Hepatocyte (in vitro differentiated cells): ENCODE measurements around the gene CEP250. TPM values are rescaled to one million over a fixed set of nuclear protein-coding genes. Genes with fewer than 3 reads are reported as not detected.

Experiments used
- DNase-seq: peaks from one replicate; pipeline ENCODE4 v3.0.0-alpha.2; 2016; ENCODE audit warnings: low spot score
- H2AFZ ChIP-seq: fragments of 200-600 bp; sonication (generic); 2 replicates; pipeline ENCODE4 v1.6.0; 2016; ENCODE audit warnings: antibody characterized with exemption, mild to moderate bottlenecking
- H3K27ac ChIP-seq: fragments of 200-600 bp; sonication (generic); 2 replicates; pipeline ENCODE4 v1.5.1; 2016; ENCODE audit warnings: mild to moderate bottlenecking
- H3K27me3 ChIP-seq: fragments of 200-600 bp; sonication (generic); 2 replicates; pipeline ENCODE4 v1.6.1; 2016
- H3K36me3 ChIP-seq: fragments of 200-600 bp; sonication (generic); replicated peaks from 2 replicates; pipeline ENCODE4 v1.5.1; 2016; ENCODE audit warnings: low read depth; ENCODE audit not compliant: insufficient read depth
- H3K4me1 ChIP-seq: fragments of 200-600 bp; sonication (generic); 2 replicates; pipeline ENCODE4 v1.5.1; 2016; ENCODE audit warnings: mild to moderate bottlenecking, moderate library complexity; ENCODE audit not compliant: insufficient read depth
- H3K4me2 ChIP-seq: fragments of 200-600 bp; sonication (generic); 2 replicates; pipeline ENCODE4 v1.6.0; 2016
- H3K4me3 ChIP-seq: fragments of 200-600 bp; sonication (generic); 2 replicates; pipeline ENCODE4 v1.5.1; 2016; ENCODE audit warnings: mild to moderate bottlenecking
- H3K79me2 ChIP-seq: fragments of 200-600 bp; sonication (generic); 2 replicates; pipeline ENCODE4 v1.6.0; 2017; ENCODE audit warnings: mild to moderate bottlenecking
- H3K9me2 ChIP-seq: fragments of 200-600 bp; sonication (generic); replicated peaks from 2 replicates; pipeline ENCODE4 v1.6.0; 2017; ENCODE audit warnings: mild to moderate bottlenecking; ENCODE audit not compliant: insufficient read depth
- H3K9me3 ChIP-seq: fragments of 200-600 bp; sonication (generic); 2 replicates; pipeline ENCODE4 v1.5.1; 2016; ENCODE audit warnings: low read depth, mild to moderate bottlenecking
- H4K20me1 ChIP-seq: fragments of 200-600 bp; sonication (generic); 2 replicates; pipeline ENCODE4 v1.6.0; 2016; ENCODE audit warnings: mild to moderate bottlenecking; ENCODE audit not compliant: insufficient read depth, poor library complexity, severe bottlenecking
- EZH2 ChIP-seq: fragments of 200-600 bp; sonication (generic); IDR thresholded peaks from 2 replicates; pipeline ENCODE4 v1.6.1; 2016; ENCODE audit warnings: antibody characterized with exemption, mild to moderate bottlenecking, borderline replicate concordance
- EZH2phosphoT487 ChIP-seq: fragments of 200-600 bp; sonication (generic); IDR thresholded peaks from one replicate; pipeline ENCODE4 v1.6.1; 2018; ENCODE audit warnings: antibody characterized with exemption, mild to moderate bottlenecking, low read depth, moderate library complexity; ENCODE audit not compliant: unreplicated experiment, severe bottlenecking
- WGBS: methylation state at CpG from one replicate; pipeline ENCODE4 v1.1.6; 2016; ENCODE audit warnings: low lambda C conversion rate; ENCODE audit errors: missing lambda C conversion rate; 5-methylcytosine and 5-hydroxymethylcytosine counted together
- polyA plus RNA-seq: library from polyadenylated mRNA; unstranded; fragments of >200 nt; fragmentation: Nextera tagmentation; extraction: Ambion mirVana; gene quantifications from 2 replicates; pipeline ENCODE4 v1.2.1, GENCODE V29; 2016
- total RNA-seq: library from RNA; depleted of rRNA; stranded (reverse); fragments of >200 nt; gene quantifications from 2 replicates; pipeline ENCODE4 v1.2.3, GENCODE V29; 2014
- TF ChIP-seq, protein P1 (sequence below): fragments of 200-600 bp; sonication (generic); IDR thresholded peaks from 2 replicates; pipeline ENCODE4 v1.5.1; 2016; ENCODE audit warnings: antibody characterized with exemption, mild to moderate bottlenecking; ENCODE audit not compliant: poor library complexity

The CEP250 gene
- total and polyA plus RNA-seq, 2 experiments from 2014 or later, result 12.4 to 18.5 TPM

DNA sequence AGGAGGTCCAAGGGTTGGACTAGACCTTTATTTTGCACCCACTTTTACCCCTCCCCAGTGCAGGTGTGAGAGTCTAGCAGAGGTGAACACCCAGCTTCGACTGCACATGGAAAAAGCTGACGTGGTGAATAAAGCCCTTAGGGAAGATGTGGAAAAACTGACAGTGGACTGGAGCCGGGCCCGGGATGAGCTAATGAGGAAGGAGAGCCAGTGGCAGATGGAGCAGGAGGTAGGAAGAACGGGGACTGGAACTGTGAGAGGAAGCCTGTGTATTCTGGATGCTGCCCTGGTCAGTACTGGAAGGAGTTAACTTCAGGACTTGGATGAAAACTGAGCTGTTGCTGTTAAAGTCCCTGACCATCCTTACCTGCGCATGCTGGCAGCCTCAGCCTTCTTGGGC lies 10.6 kb downstream of the CEP250 start:
- no peaks in the 10 kb centered on the region for H4K20me1 ChIP-seq
- no peak overlapping the region for H3K27ac ChIP-seq
- no peaks in the 10 kb centered on the region for H3K9me2 ChIP-seq
- no peak overlapping the region for H3K4me3 ChIP-seq
- no peak overlapping the region for H3K4me2 ChIP-seq
- WGBS, result 89% methylated on average over 6 of the region's 6 CpGs
- no peaks in the 10 kb centered on the region for H3K36me3 ChIP-seq
- no peaks in the 10 kb centered on the region for H3K27me3 ChIP-seq
- H3K4me1 ChIP-seq, result peaks cover 4% of the 10 kb centered on the region
- H3K9me3 ChIP-seq, result no peaks in the 10 kb centered on the region
- H2AFZ ChIP-seq, result no peak overlapping the region
- H3K79me2 ChIP-seq, result peaks cover 6% of the 10 kb centered on the region
- DNase-seq, result no peak
- TF ChIP-seq EZH2, result no peak
- no peak for TF ChIP-seq EZH2phosphoT487

DNA sequence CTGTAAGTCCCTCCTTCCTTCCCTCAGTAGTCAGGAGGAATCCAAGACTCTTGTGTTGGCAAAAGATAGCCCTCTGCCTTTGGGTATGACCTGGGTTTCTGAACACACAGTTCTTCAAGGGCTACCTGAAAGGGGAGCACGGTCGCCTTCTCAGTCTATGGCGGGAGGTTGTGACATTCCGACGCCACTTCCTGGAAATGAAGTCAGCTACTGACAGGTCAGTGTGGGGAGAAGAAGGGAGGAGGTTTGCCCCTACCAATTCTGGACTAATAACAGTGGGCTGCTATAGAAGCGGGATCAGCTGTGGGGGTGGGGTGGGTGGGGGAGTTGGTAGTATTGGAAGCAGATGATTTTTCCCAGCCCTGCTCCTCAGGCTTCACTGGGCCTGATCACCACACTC lies 11.5 kb downstream of the CEP250 start:
- 87% methylated on average over 6 of the region's 6 CpGs for WGBS
- TF ChIP-seq EZH2phosphoT487, result no peak
- TF ChIP-seq, protein P1, sequence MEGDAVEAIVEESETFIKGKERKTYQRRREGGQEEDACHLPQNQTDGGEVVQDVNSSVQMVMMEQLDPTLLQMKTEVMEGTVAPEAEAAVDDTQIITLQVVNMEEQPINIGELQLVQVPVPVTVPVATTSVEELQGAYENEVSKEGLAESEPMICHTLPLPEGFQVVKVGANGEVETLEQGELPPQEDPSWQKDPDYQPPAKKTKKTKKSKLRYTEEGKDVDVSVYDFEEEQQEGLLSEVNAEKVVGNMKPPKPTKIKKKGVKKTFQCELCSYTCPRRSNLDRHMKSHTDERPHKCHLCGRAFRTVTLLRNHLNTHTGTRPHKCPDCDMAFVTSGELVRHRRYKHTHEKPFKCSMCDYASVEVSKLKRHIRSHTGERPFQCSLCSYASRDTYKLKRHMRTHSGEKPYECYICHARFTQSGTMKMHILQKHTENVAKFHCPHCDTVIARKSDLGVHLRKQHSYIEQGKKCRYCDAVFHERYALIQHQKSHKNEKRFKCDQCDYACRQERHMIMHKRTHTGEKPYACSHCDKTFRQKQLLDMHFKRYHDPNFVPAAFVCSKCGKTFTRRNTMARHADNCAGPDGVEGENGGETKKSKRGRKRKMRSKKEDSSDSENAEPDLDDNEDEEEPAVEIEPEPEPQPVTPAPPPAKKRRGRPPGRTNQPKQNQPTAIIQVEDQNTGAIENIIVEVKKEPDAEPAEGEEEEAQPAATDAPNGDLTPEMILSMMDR, result no peak
- TF ChIP-seq EZH2, result no peak
- H3K9me2 ChIP-seq, result no peaks in the 10 kb centered on the region
- no peaks in the 10 kb centered on the region for H3K27me3 ChIP-seq
- no peaks in the 10 kb centered on the region for H3K9me3 ChIP-seq
- H3K4me2 ChIP-seq, result no peak overlapping the region
- H3K36me3 ChIP-seq, result no peaks in the 10 kb centered on the region
- no peak overlapping the region for H2AFZ ChIP-seq
- H4K20me1 ChIP-seq, result no peaks in the 10 kb centered on the region
- H3K4me1 ChIP-seq, result peaks cover 4% of the 10 kb centered on the region
- no peak overlapping the region for H3K4me3 ChIP-seq
- peaks cover 6% of the 10 kb centered on the region for H3K79me2 ChIP-seq
- DNase-seq, result no peak
- H3K27ac ChIP-seq, result no peak overlapping the region

DNA sequence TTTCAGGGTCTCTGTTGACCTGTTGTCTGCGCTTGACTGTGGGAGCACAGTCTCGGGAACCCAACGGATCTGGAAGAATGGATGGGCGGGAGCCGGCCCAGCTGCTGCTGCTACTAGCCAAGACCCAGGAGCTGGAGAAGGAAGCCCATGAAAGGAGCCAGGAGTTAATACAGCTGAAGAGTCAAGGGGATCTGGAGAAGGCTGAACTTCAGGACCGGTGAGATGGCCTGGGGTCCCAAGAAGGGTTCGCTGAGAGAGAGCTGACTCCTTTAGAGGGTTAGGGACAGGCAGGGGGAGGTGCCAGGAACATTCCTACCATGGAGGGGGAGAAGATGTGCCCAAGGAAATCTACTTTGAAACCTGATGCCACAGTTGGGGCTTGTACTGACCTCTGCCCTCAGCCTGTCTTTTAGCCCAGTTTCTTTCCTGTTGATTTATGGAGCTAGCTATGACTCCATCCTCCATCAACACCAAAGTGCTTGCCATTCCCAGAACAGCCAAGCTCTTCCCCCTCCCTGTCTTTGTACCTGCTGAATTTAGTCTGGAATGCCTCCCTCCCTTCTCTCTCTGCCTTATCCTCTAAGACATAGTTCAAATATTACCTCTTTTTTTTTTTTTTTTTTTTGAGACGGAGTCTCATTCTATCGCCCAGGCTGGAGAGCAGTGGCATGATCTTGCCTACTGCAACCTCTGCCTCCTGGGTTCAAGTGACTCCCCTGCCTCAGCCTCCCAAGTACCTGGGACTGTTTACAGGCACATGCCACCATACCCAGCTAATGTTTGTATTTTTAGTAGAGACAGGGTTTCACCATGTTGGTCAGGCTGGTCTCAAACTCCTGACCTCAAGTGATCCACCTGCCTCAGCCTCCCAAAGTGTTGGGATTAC lies 12.2 kb downstream of the CEP250 start:
- Histone ChIP-seq H3K9me2 (no peaks in the 10 kb centered on the region), H3K4me2 (no peak overlapping the region), H3K4me1 (peaks cover 4% of the 10 kb centered on the region), H2AFZ (no peak overlapping the region), H3K4me3 (no peak overlapping the region), H3K9me3 (no peaks in the 10 kb centered on the region), H3K27ac (peak overlapping the region; percentile 57), H3K27me3 (no peaks in the 10 kb centered on the region), H4K20me1 (no peaks in the 10 kb centered on the region), H3K36me3 (no peaks in the 10 kb centered on the region), H3K79me2 (peaks cover 6% of the 10 kb centered on the region)
- peak; percentile 39 for DNase-seq
- TF ChIP-seq EZH2, result no peak
- TF ChIP-seq, protein P1, result no peak
- no peak for TF ChIP-seq EZH2phosphoT487
- WGBS, result 60% methylated on average over 9 of the region's 9 CpGs

DNA sequence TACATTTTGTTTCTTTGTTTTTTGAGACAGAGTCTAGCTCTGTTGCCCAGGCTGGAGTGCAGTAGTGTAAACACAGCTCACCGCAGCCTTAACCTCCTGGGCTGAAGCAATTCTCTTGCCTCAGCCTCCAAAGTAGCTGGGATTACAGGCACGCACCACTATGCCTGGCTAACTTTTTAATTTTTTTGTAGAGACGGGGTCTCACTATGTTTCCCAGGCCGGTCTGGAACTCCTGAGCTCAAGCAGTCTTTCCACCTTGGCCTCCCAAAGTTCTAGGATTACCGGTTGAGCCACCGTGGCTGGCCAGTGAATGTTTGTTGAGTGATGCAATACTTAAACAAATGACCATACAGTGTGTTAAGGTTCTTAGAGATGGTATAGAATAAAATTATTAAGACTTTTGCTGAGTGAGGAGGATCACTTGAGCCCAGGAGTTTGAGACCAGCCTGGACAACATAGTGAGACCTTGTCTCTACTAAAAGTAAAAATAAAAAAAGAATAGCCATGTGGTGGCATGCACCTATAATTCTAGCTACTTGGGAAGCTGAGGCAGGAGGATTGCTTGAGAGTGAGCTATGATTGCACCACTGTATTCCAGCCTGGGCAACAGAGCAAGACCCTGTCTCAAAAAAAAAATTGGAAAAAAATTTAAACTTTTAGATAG lies 13.4 kb downstream of the CEP250 start:
- Histone ChIP-seq H3K9me3 (no peaks in the 10 kb centered on the region), H3K4me3 (no peak overlapping the region), H3K36me3 (no peaks in the 10 kb centered on the region), H4K20me1 (no peaks in the 10 kb centered on the region), H3K27me3 (no peaks in the 10 kb centered on the region), H3K27ac (peak overlapping the region; percentile 54), H2AFZ (no peak overlapping the region), H3K4me2 (no peak overlapping the region), H3K9me2 (no peaks in the 10 kb centered on the region), H3K4me1 (peaks cover 5% of the 10 kb centered on the region), H3K79me2 (peaks cover 6% of the 10 kb centered on the region)
- WGBS, result 58% methylated on average over 6 of the region's 6 CpGs
- no peak for TF ChIP-seq EZH2phosphoT487
- TF ChIP-seq, protein P1, result no peak
- TF ChIP-seq EZH2, result no peak
- no peak for DNase-seq
